Hepatocyte (in vitro differentiated cells): Measurements from ENCODE around the gene NIN.
"Not testable (repeated sequence)": the region's sequence is repeated elsewhere in the genome, so short reads cannot be mapped to it uniquely, and the experiment has no call there.

Source experiments
- CTCF ChIP-seq: fragments of 200-600 bp; sonication (generic); IDR thresholded peaks from 2 replicates; pipeline ENCODE4 v1.5.1; 2016; ENCODE audit warnings: antibody characterized with exemption, mild to moderate bottlenecking; ENCODE audit not compliant: poor library complexity
- EZH2 ChIP-seq: fragments of 200-600 bp; sonication (generic); IDR thresholded peaks from 2 replicates; pipeline ENCODE4 v1.6.1; 2016; ENCODE audit warnings: antibody characterized with exemption, mild to moderate bottlenecking, borderline replicate concordance

DNA sequence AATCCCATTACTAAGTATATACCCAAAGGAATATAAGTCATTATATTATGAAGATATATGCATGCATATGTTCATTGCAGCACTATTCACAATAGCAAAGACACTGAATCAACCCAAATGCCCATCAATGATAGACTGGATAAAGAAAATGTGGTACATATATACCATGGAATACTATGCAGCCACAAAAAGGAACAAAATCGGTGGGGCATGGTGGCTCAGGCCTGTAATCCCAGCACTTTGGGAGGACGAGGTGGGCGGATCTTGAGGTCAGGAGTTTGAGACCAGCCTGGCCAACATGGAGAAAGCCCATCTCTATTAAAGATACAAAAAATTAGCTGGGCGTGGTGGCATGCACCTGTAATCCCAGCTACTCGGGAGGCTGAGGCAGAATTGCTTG, 15.4 kb downstream of the NIN start:
- TF ChIP-seq CTCF, EZH2: not testable (repeated sequence)
